ENCODE data around the gene SYVN1. TPM values are rescaled to one million over a fixed set of nuclear protein-coding genes. Genes with fewer than 3 reads are reported as not detected.
A peak's percentile ranks its signal among the peaks of the same experiment; 100 is the strongest.

Gene SYVN1
- total RNA-seq, 1 experiment from 2014 or later = 45.9 TPM

GRCh38 chr11:65095974-65096806 lies 38.1 kb downstream of the SYVN1 start, which contains the start of gene VPS51:
VPS51 (plus strand) TSS chr11:65096214; CDS start chr11:65096251, 37 bp downstream.
- no peaks in the 10 kb centered on the region for H3K9me2 ChIP-seq (ENCODE audit: insufficient read depth)
- H3K9ac ChIP-seq (ENCODE audit: low read length) = peak within 1 kb of the TSS; percentile 77
- TF ChIP-seq TCF7L2 (IDR thresholded peaks at IDR 0.05; ENCODE audit: borderline replicate concordance, extremely low read depth, insufficient read depth, insufficient read length) (peak; percentile 60), EGR1 (IDR thresholded peaks at IDR 0.05; ENCODE audit: low read depth) (0 out of 2 replicates have a peak, but pooled peaks have one; percentile 58), YY1 (IDR thresholded peaks at IDR 0.05; ENCODE audit: extremely low read depth, insufficient replicate concordance, low read depth, low read length) (peak; percentile 93), ATF3 (IDR thresholded peaks at IDR 0.05) (no peak), RAD21 (IDR thresholded peaks at IDR 0.05; ENCODE audit: low read depth) (no peak), ZFX (IDR thresholded peaks at IDR 0.05) (peak; percentile 92), EZH2 (IDR thresholded peaks at IDR 0.05) (no peak), POLR2A (IDR thresholded peaks at IDR 0.05; ENCODE audit: borderline replicate concordance, extremely low read depth, insufficient read depth, insufficient read length) (peak; percentile 94), CEBPB (IDR thresholded peaks at IDR 0.05; ENCODE audit: low read depth) (no peak), CTCF (IDR thresholded peaks at IDR 0.05 in 2 of 3, conservative IDR thresholded peaks at IDR 0.05 in 1 of 3; ENCODE audit: borderline replicate concordance in 1 of 3, insufficient read depth in 1 of 3, low read depth in 2 of 3, low read length in 2 of 3) (no peak), SRF (IDR thresholded peaks at IDR 0.05; ENCODE audit: low read depth) (peak; percentile 88), ELF1 (IDR thresholded peaks at IDR 0.05; ENCODE audit: borderline replicate concordance, low read depth) (peak; percentile 92), JUND (IDR thresholded peaks at IDR 0.05) (no peak), CBX3 (IDR thresholded peaks at IDR 0.05; ENCODE audit: low read depth) (peak; percentile 99), MAX (IDR thresholded peaks at IDR 0.05) (peak; percentile 76), SP1 (IDR thresholded peaks at IDR 0.05; ENCODE audit: low read depth) (peak; percentile 86), EZH2phosphoT487 (IDR thresholded peaks at IDR 0.05; ENCODE audit: borderline replicate concordance) (no peak), POLR2AphosphoS5 (IDR thresholded peaks at IDR 0.05; ENCODE audit: low read depth, low read length) (peak; percentile 71), ZBTB33 (IDR thresholded peaks at IDR 0.05; ENCODE audit: extremely low read depth, insufficient replicate concordance, low read length) (peak; percentile 50), SIN3A (IDR thresholded peaks at IDR 0.05; ENCODE audit: low read depth) (peak; percentile 81), ZNF274 (IDR thresholded peaks at IDR 0.05; ENCODE audit: low read depth, low read length) (no peak)
- H3K79me2 ChIP-seq (ENCODE audit: insufficient read depth, low read length) = peaks cover 23% of the 10 kb centered on the region
- peaks cover 3 to 6% of the 10 kb centered on the region in 2 experiments; a peak in 2 of 4 replicates for H3K36me3 ChIP-seq (ENCODE audit: control insufficient read depth in 1 of 2, insufficient read depth in 2 of 2, low read length in 2 of 2)
- intact Hi-C loops (cut with micrococcal nuclease) = loop anchor here (1.0 to 5.0 kb wide), 2 partner anchors 12 to 84 kb away; partner anchors contain the start of genes ARL2, CDCA5 and ZFPL1
- H3K9me3 ChIP-seq (ENCODE audit: control insufficient read depth in 1 of 2, insufficient read depth in 1 of 2, low read depth in 1 of 2, low read length in 2 of 2) = no peaks in the 10 kb centered on the region
- ChIA-PET RAD21 (ENCODE audit: low non-redundant PET in 1 of 2, low total read pairs in 2 of 2, uncharacterized antibody in 2 of 2, unreplicated experiment in 2 of 2) (no interaction called here), POLR2A (interaction anchor here (3.2 kb wide), 1 partner anchor 15 kb away, joined by 21 read pairs; the partner anchor contains the start of gene TM7SF2), CTCF (interaction anchor here (1.1 to 1.7 kb wide), 2 partner anchors 12 to 14 kb away, joined by 3 to 14 read pairs; no protein-coding TSS in a partner anchor)
- ATAC-seq (peak; percentile 97), DNase-seq (ENCODE audit: low read depth, low spot score) (peak; percentile 88)
- H4K20me1 ChIP-seq (ENCODE audit: insufficient read depth) = no peaks in the 10 kb centered on the region
- H2AFZ ChIP-seq (ENCODE audit: low read depth, low read length, poor library complexity, severe bottlenecking) = no peak within 1 kb of the TSS
- TSS peak; percentile 56 for BruUV-seq (replicated peaks)
- peak within 1 kb of the TSS; percentile 63 for H3K27ac ChIP-seq (ENCODE audit: low read depth, low read length)
- H3K4me2 ChIP-seq (ENCODE audit: low read length) = peak within 1 kb of the TSS; percentile 88
- H3K27me3 ChIP-seq (ENCODE audit: insufficient read depth, low read length) = no peaks in the 10 kb centered on the region
- peaks cover 3 to 12% of the 10 kb centered on the region in 2 experiments; a peak in 3 of 4 replicates for H3K4me1 ChIP-seq (ENCODE audit: control insufficient read depth in 1 of 2, insufficient read depth in 2 of 2, low read length in 2 of 2)
- peak within 1 kb of the TSS; percentile 74 to 78 for H3K4me3 ChIP-seq (replicated peaks in 1 of 2; ENCODE audit: low read depth in 1 of 2, low read length in 2 of 2)
